DMS53 treated with DMSO at 0.1 percent for 48 hours (cell line): ENCODE measurements around the gene CD36.
A peak's percentile ranks its signal among the peaks of the same experiment; 100 is the strongest.

Source experiments
- DNase-seq: peaks from one replicate; lab custom pipeline; 2025; ENCODE audit not compliant: unreplicated experiment; lab: John Stamatoyannopoulos, UW

CD36 gene

DNA sequence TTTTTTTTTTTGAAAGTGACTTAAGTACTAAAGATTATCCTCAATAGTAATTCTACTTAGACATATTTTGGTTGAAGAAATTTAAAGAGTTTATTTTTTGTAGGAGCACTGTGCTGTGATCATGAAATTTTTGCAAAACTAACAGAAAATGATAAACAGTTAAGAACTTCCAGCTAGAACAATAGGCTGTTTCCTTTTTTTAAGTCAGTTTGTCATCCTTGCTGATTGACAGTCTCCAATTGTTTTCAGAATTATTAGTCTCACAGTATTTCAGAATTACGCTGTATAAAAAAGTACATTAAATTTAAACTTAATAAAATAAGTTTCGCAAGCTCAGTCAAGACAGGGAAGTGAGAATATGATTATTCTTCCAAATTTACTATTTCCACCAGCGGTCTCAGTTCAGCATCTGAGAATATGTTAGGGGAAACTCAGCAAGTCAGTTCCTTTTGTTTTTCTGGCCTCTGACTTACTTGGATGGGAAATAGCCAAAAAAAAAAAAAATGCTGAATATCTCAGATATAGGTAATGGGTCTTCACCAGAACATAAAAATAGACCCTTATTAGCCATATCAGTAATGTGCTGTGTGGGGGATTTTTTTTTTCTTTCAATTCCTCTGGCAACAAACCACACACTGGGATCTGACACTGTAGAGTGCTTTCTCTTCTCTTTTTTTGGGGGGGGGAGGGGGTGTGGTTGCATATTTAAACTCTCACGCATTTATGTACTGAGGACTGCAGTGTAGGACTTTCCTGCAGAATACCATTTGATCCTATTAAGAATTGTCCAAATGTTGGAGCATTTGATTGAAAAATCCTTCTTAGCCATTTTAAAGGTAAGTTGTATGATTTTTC is at the start of gene CD36:
Gene CD36, plus strand, starts transcription at position 732 of the 855 bp plus-strand sequence. CDS start 8,099 bp downstream, outside the sequence.
- no peak for DNase-seq

DNA sequence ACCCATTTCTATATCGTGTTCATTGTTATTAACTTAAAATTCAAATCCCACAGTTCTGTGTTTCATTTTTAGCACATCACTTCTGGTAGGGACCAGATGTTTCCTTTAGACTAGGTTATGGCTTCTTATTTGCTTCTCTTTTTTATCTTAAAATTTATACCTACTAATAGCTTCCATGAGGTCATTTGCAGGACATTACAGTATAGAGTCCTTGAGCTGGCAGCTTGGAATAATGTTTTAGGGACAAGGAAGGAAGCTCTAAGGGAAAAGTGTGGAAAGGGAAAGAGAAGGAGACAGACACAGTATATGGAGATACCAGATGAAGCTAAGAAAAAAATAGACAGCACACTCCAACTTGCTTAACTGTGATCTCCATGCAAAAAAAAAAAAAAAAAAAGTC is 48.8 kb upstream of the CD36 start:
- DNase-seq: no peak

DNA sequence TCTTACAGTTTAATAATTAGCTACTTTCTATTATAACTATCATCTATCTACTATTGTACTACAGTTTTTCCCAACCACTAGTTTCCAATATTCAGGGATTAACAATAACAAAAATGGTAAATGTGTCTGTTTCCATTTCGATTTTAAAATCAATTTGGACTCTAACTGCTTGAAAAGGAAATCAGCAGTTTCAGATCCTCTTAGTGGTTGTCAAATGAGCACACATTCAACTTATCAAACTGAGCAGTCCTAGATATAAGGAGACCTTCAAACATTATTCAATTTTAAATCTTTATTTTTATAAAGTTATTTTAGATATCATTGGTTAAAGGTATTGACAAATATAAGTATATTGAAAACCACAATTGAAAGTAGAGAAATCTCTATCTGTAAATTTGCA is 46.8 kb upstream of the CD36 start:
- no peak for DNase-seq

DNA sequence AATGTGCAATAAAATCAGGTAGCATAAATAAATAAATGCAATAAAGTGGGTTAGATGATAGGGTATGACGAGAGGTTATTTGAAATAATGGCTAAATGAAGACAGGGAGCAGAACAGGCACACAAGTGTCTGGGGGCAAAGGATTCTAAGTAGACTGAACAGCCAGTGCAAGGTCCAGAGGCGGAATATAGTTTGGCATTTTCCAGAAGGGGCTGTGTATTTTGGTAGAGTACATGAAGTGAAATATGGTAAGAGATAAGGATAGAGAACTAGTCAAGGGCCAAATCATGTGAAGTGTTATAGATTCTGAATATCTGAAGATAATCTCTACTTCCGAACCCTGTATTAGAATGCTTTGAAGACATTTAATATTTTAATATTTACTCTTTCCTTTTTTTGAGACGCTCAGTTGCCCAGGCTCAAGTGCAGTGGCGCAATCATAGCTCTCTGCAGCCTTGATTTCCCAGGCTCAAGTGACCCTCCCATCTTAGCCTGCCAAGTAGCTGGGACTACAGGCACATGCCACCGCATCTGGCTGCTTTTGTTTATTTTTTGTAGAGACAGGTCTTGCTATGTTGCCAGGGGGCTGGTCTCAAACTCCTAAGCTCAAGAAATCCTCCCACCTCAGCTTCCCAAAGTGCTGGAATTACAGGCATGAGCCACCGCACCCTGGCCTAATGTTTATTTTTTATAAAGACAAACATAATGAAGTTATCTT is 44.4 kb upstream of the CD36 start:
- DNase-seq: no peak

DNA sequence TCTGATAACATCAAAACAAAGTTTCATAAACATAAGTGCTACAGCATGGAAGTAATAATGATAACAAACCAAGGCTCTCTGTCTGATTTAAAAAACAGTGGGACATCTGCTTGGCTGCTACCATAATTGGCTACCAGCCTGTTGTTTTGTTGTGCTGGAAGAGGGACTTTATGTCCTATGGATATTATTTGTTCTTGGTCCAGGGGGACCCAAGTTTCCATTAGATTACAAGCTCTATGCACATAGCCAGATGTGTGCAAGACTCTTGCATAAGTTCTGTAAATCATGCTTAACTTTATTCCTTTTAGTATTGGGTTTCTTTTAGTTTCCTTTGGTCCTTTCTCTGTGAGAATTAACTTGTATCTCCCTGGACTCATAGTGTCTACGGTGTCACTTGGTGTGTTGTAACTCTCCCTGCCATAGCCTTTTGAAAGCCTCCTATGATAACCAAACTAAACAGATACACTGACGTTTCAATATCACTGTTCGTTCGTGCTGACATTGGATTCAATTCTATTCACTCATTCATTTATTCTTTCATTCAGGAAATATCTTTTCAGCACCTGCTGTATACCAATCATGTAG is 41.4 kb upstream of the CD36 start:
- no peak for DNase-seq

DNA sequence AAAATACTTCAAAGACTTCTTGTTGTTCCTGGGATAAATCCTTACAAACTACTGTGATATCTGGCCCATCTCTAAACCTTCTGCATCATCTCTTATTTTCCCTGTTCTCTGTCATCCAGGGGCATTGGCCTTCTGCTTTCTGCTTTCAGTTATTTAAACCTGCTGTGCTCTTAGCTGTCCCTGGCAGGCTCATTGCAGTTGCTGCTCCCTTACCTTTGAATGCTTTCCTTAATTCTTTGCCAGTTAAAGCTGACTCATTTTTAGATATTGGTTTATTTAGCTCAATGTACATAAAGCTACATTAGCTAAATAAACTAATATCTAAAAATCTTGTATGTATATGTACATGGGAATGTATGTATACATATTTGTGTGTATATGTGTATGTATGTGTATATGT is 40.6 kb upstream of the CD36 start:
- no peak for DNase-seq

DNA sequence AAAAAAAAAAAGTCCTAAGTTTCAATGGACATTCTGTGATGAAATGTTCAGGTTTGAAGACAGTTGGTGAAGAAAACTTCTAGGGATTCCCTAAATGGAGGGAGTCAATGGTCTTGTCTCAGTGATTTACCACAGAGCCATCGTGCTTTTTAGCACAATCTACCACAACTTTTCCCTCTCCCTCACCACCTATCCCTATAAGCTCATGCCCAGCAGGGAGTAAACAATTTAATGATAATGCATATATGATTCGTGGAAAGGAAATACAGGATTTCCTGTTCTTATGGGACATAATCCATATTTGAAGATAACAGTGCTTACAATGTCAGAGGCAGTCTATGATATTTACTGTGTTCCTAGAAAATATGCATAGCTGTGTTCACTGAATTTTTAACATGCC is 38.4 kb upstream of the CD36 start:
- DNase-seq: no peak

DNA sequence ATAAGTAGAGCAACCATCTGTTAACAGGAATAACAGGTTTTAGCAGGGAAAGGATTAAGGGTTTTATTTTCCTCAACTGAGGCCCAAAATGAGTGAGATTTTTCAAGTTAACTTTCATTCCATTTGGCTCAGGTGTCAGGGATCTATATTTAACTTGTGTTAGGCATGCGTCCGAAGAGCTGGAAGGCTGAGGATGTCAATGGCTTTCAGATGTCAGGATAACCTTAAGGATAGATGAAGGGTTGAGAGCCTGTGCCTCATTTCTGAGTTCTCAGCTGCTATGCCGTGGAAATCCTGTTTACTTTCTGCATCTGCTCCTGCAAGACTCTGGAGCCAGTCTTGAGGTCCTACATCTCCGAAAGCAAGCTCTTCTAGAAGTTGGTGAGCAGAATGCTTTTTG is 36.4 kb upstream of the CD36 start:
- no peak for DNase-seq

DNA sequence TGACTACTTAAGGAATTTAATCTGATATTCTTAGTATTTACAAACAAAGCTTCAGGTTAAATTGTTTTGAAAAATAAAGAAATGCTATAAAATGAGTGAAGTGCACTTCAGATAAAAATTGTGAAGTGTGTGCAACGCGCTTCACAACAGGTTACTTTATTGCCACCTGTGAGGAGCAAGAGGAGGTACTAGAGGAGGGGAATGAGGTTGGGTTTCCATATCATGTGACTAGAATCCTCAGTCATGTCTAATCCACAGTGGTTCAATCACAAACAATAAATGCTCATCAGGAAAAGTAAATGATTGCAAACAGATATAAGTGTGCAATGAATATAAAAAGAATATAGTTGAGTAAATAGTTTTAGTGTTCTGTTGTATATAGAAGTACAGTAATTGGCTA is 34.5 kb upstream of the CD36 start:
- DNase-seq: no peak

DNA sequence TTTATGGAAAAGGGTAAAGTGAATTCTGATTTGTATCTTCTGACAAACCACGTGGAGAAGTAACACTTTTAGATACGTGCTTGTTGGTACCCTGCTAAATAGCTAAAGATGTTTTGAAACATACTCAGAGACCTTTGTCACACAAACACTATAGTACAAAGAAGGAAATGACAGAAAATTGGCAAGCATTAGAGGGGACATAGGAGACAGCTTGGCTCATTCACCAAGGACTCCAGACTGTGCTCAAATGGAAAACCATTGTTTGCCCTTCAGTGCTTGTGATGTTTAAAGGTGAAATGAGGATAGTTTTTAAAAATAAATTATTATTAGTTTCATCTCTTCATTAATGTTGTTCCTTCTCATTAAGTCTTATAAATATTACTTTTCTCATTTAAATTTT is 34.0 kb upstream of the CD36 start:
- DNase-seq: no peak

DNA sequence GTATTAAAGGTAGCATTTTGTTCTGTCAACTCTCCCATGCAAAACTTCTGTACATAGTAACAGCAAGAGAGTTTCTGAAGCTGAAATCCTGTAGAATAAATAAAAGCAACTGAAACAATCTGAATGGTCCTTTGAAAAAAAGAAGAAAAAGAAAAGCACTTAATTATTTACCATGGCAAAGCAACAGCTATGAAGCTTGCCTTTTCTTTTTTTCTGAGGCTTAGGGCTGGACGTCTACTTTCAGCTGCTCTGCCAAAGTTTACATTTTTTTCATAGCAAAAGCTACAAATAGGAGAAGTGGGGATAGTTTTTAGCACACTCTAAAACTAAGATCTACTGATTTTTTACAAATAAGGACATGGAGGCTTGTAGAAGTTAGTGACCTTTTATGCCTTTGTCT is 31.3 kb upstream of the CD36 start:
- DNase-seq: no peak

DNA sequence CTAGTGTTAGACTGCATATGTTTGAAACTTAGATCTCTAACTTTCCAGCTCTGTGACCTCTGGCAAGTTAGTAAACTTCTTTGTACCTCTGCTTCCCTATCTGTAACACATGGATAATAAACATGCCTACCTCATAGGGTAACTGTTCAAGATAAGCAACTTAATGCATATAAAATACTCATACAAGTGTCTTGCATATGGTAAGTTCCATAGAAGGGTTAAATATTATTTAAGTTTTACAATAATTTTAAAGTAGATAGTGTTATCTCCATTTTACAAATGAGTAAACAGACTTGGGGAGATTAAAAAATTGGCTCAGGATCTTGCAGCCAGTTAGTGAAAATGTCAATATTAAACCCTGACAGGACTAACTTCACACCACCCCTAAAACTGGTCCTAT is 30.1 kb upstream of the CD36 start:
- DNase-seq: no peak

DNA sequence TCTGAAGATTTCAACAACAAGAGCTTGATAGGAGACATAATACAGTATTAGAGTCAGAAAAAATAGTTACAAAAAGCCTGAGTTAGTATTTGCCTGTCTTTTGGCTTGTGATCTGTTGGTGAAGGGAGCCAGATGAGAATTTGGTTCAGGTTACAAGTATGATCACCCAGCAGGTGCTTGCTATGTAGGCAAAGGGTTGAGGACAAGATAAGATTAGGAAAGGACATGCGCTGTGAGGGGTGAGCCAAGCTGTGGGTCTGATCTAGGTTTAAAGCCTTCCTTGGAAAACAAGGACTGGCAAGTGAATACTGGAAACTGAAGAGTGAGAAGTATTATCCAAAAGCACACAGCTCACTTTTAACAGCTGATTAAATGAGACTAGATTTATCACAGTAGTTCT is 28.7 kb upstream of the CD36 start:
- no peak for DNase-seq

DNA sequence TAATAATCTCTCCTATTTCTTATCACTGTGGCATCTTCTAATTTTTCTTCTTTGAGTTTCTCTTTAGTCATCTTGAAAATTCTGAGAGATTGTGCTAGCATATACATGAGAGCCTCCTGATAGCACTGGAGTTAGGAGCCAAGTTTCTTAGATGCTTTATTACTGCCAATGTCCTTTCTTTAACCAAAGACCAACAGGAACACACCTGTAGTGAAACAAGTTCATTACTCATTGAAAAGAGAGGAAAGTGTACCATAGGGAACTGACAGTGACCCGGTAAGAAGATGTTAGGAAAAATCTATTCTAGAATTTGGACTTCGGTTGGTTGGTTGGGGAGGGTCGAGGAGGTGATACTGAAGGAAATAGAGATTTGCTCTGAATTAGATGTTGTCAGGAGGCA is 27.1 kb upstream of the CD36 start:
- no peak for DNase-seq

DNA sequence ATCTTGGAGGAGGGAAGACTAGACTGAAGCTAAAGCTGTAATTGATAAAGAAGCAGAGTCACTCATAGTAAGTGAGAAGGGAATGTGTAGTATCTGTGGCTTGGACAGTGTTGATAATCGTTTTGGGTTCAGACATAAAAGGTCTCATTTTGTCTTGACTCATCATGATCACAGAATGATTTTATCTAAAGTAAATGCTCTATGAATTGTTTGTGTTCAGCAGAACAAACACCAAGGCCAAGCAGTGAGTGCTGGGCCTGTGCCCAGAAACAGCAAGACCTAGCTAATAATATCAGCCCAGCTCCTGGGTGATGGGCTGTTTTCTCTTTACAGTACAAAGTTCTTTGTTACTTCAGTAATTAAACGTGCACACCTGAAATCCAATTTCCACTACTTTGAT is 26.7 kb upstream of the CD36 start:
- peak; percentile 57 for DNase-seq

DNA sequence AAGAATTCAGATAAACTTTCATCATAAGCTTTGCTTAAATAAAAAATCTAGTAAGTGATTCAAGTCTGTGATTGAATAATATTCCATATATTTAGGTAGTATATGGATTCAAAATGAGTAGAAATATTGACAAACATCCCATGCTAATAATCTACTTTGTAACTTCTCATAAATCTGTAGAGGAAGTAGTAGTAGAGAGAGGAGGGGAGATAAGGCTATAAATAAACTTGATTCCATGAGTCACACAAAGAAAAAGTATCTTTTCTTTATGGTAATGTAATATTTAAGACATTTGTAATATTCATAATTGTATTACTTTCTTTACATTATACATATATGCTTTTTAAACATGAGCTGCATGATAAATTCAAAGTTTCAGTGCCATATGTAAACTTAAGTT is 25.6 kb upstream of the CD36 start:
- no peak for DNase-seq

DNA sequence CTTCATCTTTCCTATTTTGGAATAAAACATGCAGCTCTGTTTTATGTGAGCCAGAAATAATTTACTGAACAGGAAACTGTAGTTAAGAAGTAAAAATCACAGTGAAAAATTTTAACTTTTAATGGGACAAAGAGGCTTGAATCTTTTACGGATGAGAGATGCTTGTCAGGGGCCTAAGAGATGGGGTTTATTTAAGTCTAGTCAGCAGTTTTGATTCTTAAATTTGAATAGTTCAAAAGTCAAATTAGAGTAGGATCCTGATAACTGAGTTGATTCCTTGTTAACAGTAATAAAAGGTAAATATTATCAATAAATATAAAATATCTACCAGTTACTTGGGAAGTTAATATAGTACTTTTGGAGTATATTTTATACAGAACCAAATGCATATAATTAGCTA is 24.9 kb upstream of the CD36 start:
- DNase-seq: no peak

DNA sequence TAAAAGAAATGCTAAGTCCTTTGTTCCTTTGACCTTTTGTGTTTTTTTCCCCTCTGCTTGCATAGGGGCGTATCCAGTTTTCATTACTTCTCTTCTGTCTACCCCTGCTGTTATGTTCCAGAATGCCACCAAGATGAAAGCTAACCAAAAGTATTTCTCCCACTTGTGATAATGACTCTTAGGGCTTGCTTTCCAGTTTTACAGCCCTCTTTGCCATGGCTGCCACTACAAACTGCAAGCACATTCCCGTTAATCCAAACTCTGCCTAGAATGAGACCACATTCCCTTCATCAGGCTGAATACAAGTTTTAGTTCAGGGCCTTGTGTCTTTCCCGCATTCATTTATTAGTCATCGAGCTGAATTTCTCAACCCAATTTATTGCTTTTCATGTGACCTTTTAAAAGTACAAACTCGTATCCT is 23.6 kb upstream of the CD36 start:
- DNase-seq: no peak

DNA sequence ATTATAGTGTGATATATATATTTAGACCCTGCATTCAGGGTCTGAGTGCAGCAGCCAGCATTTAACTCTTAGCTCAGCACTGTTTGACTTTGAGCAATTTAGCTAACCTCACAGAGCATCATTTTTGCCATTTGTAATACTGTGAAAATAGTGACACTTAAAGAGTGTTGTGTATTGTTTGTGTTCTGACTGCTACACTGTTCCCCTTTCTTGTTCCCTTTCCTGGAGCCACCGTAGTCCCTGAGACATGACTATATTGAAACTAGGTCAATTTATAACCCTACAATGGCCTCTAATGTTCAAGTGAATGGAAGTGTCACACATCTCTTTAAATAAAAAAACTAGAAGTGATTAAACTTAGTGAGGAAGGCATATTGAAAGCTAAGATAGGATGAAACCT is 20.3 kb upstream of the CD36 start:
- DNase-seq: no peak

DNA sequence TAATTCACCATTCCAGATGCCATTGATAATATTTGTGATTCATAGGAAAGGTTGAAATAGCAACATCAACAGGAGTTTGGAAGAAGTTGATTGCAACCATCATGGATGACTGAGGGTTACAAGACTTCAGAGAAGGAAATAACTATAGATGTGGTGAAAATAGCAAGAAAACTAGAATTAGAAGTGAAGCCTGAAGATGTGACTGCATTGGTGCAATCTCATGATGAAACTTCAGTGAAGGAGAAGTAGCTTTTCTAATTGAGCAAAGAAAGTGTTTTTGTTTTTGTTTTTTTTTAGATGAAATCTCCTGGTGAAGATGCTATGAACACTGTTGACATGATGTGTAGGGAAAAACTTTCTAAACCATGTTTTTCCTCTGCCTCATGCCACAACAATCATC is 18.7 kb upstream of the CD36 start:
- DNase-seq: no peak

DNA sequence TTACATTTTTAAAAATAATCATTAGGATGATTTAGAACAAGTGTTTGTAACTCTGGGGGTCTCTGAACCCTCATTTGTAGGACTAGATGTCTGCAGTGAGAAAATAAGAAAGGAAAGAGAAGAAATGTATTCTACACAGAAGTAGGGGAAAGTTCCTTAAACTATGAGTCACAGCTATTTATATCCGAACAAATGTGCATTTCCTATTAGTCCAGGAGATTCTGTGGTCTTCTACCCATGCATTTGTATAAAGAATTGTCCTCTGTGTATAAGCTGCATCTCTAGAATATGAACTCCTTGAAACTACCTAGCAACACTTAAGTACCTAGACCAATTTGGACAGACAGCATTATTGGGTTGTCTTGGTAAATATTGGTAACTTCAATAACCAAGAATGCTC is 15.9 kb upstream of the CD36 start:
- no peak for DNase-seq
